Measurements from ENCODE around the gene CPAMD8.
A peak's percentile ranks its signal among the peaks of the same experiment; 100 is the strongest.

CPAMD8 gene

DNA sequence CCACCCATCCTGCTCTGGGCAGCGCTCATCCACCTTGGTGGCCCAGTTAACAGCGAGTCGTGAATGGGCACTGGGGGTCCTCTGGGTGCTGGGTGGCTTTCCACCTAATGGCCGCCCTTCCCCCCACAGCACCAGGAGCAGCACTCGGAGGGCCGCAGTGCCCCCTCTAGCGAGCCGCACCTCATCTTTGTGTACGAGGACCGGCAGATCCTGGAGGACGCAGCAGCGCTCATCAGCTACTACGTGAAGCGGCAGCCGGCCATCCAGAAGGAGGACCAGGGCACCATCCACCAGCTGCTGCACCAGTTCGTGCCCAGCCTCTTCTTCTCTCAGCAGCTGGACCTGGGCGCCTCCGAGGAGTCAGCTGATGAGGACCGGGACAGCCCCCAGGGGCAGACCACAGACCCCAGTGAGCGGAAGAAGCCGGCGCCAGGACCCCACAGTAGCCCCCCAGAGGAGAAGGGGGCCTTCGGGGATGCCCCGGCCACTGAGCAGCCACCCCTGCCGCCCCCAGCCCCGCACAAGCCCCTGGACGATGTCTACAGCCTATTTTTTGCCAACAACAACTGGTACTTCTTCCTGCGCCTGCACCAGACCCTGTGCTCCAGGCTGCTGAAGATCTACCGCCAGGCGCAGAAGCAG, 157.2 kb downstream of the CPAMD8 start:
- no peak for DNase-seq
- Mint-ChIP-seq H3K27me3 (ENCODE audit: low read depth, poor library complexity) (no peaks in the 10 kb centered on the region), H3K27ac (no peak overlapping the region), H3K4me1 (peaks cover 5% of the 10 kb centered on the region), H3K4me3 (no peak overlapping the region), H3K9me3 (peaks cover 4% of the 10 kb centered on the region), H3K36me3 (ENCODE audit: low read depth) (peaks cover 49% of the 10 kb centered on the region)
- TF ChIP-seq, protein P1, sequence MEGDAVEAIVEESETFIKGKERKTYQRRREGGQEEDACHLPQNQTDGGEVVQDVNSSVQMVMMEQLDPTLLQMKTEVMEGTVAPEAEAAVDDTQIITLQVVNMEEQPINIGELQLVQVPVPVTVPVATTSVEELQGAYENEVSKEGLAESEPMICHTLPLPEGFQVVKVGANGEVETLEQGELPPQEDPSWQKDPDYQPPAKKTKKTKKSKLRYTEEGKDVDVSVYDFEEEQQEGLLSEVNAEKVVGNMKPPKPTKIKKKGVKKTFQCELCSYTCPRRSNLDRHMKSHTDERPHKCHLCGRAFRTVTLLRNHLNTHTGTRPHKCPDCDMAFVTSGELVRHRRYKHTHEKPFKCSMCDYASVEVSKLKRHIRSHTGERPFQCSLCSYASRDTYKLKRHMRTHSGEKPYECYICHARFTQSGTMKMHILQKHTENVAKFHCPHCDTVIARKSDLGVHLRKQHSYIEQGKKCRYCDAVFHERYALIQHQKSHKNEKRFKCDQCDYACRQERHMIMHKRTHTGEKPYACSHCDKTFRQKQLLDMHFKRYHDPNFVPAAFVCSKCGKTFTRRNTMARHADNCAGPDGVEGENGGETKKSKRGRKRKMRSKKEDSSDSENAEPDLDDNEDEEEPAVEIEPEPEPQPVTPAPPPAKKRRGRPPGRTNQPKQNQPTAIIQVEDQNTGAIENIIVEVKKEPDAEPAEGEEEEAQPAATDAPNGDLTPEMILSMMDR (IDR thresholded peaks at IDR 0.05) = no peak

DNA sequence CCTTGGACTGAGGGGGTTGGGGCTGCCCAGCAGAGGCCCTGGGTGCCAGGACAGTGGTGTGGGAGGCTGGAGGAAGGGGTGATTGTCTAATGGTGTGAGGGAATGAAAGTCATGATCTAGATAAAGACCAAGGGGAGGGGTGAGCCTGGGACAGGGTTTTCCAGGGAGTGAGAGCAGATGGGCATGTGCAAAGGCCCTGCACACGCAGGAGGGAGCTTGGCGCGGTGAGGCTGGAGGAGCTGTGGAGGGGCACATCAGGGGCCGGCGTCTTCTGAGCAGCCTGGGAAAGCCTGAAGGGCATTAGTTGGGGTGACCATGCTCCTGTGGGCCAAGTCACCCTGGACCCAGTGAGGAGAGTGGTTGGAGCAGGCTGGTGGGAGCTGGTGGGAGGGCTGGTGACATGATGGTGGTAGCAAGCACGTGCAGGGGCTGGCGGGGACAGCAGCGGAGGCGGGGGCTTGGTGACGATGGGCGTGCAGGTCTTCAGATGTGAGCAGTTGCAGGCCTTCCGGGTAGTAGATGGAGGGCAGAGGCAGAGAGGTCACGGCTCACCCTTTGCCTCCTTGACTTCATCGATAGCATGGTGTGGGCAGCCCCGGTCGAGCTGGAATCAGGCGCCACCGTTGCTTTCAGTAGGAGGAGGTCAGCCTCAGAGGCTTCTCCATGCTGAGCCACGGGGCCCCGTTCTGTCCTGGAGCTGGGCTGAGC, 158.0 kb downstream of the CPAMD8 start:
- Mint-ChIP-seq H3K4me1 (no peaks in the 10 kb centered on the region), H3K27me3 (ENCODE audit: low read depth, poor library complexity) (no peaks in the 10 kb centered on the region), H3K4me3 (no peak overlapping the region), H3K9me3 (no peaks in the 10 kb centered on the region), H3K36me3 (ENCODE audit: low read depth) (peaks cover 49% of the 10 kb centered on the region), H3K27ac (peak overlapping the region; percentile 83)
- TF ChIP-seq, protein P1 (IDR thresholded peaks at IDR 0.05) = no peak
- DNase-seq = no peak

DNA sequence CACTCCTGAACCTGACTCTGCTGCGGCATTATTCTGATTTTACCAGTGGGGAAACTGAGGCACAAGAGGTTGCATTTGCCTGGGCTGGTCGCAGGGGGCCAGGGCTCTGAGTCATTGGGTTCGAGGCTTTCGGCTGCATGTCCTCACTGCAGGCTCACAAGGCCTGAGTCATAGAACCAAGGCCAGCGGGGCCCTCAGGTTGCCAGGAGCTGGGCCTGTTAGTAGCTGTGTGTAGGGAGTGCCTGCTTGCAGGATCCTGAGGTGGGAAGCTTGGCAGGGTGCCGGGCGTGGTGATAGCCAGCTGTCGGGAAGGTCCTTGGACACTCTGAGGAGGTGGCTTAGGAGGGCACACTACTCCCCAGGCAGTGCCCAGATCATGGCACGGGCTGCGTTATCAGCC, 159.4 kb downstream of the CPAMD8 start:
- Mint-ChIP-seq H3K36me3 (ENCODE audit: low read depth) (peaks cover 49% of the 10 kb centered on the region), H3K27ac (no peak overlapping the region), H3K9me3 (no peaks in the 10 kb centered on the region), H3K27me3 (ENCODE audit: low read depth, poor library complexity) (no peaks in the 10 kb centered on the region), H3K4me3 (no peak overlapping the region), H3K4me1 (no peaks in the 10 kb centered on the region)
- TF ChIP-seq, protein P1 (IDR thresholded peaks at IDR 0.05) = no peak
- no peak for DNase-seq

DNA sequence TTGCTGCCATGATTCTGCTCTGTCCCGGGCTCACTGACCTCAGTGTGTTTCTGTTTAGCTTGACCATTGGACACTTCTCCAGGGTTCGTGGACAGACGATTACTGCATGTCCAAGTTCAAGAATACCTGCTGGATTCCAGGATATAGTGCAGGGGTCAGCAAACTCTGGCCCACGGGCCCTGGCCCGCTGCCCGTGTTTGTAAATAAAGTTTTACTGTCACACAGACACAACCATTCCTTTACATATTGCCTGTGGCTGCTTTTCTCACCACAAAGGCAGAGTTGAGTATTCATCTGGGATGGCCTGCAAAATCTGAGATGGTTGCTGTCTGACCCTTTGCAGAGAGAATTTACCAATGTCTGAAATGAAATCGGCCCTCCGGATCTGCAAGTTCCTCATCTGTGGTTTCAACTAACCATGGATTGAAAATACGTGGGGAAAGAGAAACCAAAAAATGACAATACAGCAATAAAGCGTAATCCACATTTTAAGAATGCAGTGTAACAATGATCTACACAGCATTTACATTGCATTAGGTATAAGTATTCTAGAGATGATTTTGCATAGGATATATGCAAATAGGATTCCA, 163.7 kb downstream of the CPAMD8 start:
- TF ChIP-seq, protein P1 (IDR thresholded peaks at IDR 0.05) = no peak
- Mint-ChIP-seq H3K4me1 (peaks cover 8% of the 10 kb centered on the region), H3K9me3 (no peaks in the 10 kb centered on the region), H3K36me3 (ENCODE audit: low read depth) (peaks cover 51% of the 10 kb centered on the region), H3K4me3 (no peak overlapping the region), H3K27ac (no peak overlapping the region), H3K27me3 (ENCODE audit: low read depth, poor library complexity) (no peaks in the 10 kb centered on the region)
- DNase-seq = no peak

DNA sequence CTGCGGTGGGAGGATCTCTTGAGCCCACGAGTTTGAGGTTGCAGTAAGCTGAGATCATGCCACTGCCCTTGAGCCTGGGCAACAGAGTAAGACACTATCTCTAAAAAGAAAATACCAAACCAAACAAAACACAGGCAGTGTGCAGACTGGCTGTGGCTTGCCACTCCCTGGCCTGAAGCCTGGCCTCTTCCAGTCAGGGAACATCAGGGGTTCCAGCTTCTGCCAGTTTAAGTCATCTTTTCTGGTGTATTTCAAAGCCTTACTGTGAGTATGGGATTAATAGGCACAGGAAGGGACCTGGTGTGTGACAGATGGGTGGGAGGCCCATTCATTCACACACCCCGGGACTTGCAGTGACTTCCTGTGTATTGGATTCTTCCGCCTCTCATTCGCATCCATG, 164.8 kb downstream of the CPAMD8 start:
- Mint-ChIP-seq H3K27me3 (ENCODE audit: low read depth, poor library complexity) (no peaks in the 10 kb centered on the region), H3K36me3 (ENCODE audit: low read depth) (peaks cover 51% of the 10 kb centered on the region)

More for the DNA sequence above, 164.8 kb downstream of the CPAMD8 start:
- Mint-ChIP-seq H3K4me3 (no peak overlapping the region), H3K4me1 (peaks cover 8% of the 10 kb centered on the region), H3K9me3 (no peaks in the 10 kb centered on the region), H3K27ac (peak overlapping the region; percentile 38)
- TF ChIP-seq, protein P1 (IDR thresholded peaks at IDR 0.05) = no peak
- DNase-seq = no peak
